NCI-H128 (cell line): ENCODE results near the gene CYTH1.
"Not testable (repeated sequence)": the region's sequence is repeated elsewhere in the genome, so short reads cannot be mapped to it uniquely, and the experiment has no call there.

Experiments
- DNase-seq: peaks from one replicate; lab custom pipeline; 2025; ENCODE audit not compliant: unreplicated experiment; lab: John Stamatoyannopoulos, UW

Gene CYTH1

DNA sequence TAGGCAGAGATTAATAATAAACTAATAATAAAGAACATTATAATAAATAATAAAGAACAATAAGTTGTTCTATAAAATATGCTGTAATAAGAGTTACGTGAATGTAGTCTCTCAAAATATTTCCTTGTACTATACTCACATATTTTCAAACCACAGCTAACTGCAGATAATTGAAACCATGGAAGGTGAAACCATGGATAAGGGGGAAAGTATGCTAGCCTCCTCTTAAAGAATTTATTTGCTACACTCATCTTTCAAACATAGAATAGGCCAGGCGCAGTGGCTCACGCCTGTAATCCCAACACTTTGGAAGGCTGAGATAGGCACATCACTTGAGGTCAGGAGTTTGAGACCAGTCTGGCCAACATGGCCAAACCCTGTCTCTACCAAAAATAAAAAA lies 18.5 kb downstream of the CYTH1 start:
- DNase-seq: no peak

DNA sequence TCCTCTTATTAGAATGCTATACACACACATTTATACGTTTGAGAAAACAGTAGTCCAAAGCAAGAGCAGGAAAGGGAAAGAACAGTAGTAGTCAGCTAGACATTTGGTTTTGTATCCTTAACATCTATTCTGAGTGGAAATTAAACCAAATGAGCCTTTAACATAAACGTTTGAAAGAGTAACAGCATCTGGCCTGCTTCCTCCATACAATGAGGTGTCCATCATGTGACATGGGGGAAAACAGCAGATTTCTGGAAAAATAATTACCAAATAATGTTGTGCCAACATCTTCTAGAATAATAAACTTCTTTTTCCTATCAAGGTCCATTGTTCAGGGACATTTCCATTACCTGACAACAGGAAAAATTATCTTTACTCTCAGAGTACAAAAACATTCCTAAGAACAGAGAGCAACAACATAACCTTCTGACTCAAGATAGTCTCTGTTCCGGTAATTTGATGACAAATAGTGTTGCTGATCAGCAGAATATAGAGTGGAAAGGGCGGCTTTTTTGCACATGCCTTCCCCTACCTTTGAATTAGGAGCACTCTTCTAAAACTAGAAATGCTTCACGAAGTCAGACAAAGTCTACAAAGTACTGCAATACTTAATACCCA lies 20.2 kb downstream of the CYTH1 start:
- DNase-seq: no peak

DNA sequence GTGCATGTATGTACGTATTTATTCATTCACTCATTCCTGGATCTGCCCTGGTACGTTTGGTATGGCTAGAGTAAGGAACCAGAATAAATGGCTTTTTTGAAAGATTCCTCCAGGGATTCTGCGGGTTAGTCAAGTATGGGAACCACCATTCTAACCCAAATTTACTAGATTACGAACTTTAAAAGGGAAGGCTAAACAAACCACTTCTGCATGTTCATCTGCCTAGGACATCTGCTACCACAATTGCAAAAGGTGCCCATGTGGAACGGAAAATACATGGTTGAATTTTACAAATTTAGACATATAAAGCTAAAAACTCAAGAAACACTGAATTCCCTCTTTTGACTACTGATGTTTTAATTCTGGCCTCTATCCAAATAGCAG lies 22.1 kb downstream of the CYTH1 start:
- DNase-seq: no peak

DNA sequence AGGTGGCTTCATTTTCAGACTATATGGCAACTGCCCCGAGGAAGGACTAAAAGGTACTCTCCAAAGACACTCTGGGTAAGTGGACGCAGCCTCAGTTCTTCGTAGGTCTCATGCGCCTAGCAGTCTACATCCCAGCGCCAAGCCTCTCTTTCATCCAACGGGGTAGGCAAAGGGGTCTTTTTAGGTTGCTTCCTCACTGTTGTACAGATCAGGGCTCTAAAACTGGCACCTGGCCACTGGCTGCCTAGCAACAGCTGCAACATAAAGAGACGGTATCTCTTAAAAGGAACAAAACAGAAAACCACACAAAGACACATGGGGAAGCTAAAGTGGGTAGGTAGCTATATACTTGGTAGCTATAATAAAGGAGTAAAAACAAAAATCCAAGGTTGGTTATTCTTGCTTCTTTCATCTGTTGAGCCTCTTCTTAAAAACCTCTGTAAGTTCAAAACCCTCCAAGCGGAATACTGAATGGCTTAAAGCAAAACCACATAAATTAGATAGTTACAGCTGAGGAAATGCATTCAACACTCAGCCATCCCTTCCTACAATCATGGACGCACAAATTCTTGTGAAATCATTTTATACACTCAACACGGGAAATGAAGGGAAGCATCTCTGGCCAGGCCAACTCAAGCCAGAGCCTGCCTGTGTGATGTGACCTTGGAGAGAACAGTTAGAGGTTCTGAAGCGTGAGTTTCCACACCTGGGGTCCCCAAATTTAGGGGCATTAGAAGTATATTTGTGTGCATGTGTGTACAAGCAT lies 22.7 kb downstream of the CYTH1 start:
- peak; percentile 14 for DNase-seq

DNA sequence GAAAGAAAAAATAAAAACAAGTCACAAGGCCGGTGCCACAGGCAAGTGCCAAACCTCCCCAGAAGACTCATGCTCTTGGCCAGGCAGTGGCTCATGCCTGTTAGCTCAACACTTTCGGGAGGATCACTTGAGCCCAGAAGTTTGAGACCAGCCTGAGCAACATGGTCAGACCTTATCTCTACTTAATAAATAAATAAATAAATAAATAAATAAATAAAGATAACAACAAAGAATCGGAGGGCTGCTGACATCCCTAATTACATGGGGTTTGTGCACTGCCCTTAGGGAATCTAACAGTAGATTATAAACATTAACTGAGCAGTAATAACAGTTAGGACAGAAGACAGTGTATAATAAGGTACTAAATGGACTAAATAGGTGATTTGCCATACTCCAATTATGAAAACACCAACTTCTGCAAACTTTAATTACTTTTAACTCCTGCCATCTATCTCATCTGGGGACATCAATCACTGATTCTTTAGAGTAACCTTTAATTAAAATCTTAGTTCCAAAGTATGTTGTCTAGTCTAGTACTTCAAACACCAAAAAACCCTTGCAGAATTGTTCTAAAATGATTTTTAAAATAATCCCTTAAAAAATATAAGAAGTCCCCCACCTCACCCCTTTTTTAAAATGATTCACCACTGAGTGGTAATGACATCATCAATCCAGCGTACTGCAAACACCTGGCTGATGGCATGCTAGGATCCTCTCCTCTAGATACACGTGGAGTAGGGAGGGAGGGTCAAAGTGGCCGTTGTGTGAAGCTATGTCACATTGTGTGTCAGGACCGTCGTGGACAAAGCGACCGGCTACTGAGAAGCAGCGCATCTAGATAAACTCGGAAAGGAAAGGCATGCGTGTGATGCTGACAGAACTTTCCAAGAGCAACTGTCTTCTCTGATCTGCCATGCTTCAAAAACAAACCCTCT lies 28.5 kb downstream of the CYTH1 start:
- no peak for DNase-seq

DNA sequence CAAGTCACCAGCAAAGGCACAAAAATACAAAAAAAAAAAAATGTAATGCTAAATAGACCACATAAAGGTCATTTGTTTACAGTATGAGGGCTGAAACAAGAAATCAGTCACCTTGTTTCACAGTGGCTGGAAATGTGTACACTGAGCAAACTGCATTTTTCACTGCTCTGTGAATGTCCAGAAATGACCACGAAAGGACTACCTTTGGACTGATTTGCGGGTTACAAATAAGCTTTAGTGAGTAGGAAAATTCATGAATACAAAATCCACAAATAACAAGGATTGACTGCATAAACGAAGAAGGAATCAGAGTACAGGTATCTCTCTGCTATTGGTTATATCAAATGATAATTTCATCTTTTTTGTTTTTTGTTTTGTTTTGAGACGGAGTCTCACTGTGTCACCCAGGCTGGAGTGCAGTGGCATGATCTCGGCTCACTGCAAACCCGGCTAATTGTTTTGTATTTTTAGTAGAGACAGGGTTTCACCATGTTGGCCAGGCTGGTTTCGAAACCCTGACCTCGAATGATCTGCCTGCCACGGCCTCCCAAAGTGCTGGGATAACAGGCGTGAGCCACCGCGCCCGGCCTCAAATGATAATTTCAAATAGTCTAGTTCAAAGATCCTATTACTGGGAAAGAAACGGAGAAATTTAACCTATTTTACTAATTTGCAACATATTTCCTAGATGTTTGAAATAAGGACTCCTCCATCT lies 30.5 kb downstream of the CYTH1 start:
- DNase-seq: no peak

DNA sequence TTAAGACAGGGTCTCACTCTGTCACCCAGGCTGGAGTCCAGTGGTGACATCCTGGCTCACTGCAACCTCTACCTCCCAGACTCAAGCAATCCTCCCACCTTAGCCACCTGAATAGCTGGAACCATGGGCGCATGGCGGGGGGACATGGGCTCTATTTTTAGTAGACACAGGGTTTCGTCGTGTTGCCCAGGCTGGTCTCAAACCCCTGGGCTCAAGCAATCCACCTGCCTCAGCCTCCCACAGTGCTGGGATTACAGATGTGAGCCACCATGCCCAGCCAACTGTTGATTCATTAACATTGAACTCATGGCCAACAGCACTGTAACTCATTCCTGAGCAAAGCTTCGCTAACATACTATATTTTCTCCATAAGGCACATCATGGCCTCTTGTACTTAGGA lies 31.1 kb downstream of the CYTH1 start:
- not testable (repeated sequence) for DNase-seq

DNA sequence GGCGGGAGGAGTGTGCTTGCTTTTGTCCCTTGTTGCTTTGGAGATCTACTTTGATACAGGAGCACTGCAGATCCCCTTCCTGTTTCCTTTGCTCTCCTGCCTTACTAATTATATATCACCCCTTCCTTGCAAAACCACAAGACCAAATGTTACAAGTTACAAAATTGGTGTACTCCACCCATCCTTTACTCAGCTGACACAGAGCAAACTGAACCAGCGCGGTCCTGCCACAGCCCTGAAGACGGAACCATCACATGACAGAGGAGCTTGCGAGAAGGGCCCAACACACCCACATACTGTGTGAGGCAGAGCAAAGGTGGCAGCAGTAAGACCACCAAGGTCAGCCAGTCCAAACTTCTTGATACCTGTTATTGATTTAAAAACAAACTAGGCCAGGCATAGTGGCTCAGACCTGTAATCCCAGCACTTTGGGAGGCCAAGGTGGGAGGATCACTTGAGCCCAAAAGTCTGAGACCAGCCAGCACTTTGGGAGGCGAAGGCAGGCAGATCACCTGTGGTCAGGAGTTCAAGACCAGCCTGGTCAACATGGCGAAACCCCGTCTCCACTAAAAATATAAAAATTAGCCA lies 33.2 kb downstream of the CYTH1 start:
- DNase-seq: no peak

DNA sequence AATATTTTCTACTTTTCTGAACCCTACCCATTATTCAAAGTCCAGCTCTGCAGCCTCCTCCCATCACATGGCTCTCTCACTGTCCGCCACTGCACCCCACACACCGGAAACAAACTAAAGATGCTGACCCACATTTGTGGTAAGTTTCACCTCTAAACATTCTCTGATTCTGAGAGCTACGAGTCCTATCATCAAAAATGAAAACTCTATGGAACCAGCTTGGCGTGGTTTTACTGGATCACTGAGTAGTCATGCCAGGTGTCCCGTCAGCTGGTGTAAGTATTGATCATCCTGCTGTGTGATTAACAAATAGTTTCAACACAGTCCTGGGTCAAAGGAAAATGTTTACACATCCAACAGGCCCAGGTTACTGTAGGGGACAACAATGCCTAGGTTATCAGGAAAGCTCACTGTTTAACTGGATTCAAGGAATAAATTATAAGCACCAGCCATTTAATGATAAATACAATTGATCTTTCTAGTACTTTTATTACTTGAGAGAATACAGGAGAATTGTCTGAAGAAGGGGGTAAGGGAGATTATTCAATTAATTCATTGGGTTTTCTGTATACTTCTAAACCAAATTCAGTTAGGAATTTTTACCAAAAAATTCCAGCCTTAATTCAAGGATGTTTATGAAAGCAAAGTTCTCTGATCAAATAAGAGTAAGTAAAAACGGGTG lies 33.9 kb downstream of the CYTH1 start:
- no peak for DNase-seq

DNA sequence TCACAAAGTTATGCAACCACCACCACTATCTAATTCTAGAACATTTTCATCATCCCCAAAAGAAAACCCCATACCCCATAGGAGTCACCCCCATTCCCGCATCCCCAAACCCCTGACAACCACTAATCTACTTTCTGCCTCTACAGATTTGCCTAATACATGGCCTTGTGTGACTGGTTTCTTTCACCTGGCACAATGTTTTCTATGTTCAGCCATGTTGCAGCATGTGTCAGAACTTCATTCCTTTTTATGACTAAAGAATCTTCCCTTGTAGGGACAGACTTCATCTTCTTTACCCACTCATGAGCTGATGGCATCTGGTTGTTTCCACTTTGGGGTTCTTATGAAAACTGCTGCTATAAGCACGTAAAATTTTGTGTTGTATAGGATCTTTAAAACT lies 34.6 kb downstream of the CYTH1 start:
- DNase-seq: no peak

DNA sequence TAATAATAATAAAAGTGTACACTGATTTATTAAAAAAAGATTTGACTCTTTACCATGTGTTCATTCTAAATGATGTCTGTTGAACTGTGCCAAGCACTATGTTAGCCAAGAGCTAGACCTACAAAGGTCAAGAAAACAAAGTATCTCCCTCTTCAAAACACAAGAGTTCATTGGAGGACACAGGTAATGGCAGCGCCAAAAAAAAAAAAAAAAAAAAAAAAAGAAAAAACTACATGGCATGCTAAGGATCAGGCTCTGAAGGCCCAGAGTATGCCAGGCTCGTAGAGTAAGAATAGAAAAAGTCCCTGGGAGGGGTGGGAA lies 35.2 kb downstream of the CYTH1 start:
- no peak for DNase-seq

DNA sequence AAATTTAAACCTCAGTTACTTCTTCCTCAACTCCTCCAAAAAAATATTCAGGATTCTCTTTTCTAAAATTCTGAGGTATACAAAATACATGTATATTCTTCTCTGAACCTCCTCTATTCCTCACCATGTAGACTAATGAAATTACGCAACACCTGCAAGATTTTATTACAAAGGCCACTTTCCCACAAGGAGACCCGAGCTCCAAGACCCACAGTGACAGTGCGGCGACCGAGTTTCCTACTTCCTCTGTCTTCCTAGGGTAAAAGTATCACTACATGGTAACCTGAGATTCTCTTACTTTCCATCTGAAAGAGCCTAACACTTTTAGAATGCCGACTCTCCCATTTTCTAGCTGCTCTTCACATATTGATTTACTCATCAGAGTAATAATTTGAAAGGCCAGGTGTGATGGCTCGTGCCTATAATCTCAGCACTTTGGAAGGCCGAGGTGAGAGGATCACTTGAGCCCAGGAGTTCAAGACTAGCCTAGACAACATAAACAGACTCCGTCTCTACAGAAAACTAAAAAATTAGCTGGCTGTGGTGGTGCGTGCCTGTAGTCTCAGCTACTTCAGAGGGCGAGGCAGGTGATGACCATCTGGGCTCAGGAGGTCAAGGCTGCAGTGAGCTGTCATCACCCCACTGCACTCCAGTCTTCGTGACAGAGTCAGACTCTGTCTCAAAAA lies 35.7 kb downstream of the CYTH1 start:
- no peak for DNase-seq

DNA sequence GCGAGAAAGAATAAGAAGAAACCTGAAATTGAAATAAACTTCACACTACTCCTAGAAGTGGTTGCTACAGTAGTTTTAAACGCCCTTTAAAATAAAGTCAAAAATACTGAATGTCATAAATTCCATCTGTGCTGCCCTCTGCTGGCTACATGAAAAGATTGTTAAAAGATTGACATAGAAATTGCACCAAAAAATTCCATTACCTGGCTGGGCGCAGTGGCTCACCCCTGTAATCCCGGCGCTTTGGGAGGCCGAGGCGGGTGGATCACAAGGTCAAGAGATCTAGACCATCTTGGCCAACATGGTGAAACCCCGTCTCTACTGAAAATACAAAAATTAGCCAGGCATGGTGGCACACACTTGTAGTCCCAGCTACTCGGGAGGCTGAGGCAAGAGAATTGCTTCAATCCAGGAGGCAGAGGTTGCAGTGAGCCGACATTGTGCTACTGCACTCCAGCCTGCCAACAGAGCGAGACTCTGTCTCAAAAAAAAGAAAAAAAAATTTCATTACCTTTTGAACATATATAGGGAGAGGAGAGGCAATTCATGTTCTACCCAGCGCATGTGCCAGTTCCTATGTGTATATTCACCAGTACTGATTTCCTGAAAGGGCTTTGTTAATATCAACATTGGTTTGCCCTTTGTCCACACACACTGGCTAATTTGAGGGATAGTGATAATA lies 36.5 kb downstream of the CYTH1 start:
- DNase-seq: no peak

DNA sequence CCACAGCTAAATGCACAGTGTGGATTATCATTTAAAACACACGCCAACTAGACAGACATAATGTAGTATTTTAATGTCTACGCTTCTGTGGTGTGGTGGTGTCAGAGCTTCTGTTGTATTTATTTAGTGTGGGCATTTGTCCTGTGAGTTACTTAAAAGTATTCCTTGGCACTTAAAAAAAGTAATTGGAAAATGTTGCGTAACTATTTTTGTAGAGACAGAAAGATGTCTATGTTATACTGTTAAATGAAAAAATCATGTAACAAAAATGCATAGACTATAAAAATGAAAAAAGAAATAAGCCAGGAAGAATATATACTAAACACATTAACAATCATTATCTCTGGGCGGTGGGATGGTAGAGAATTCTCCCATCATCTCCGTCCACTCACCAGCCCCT lies 39.2 kb downstream of the CYTH1 start:
- DNase-seq: no peak

DNA sequence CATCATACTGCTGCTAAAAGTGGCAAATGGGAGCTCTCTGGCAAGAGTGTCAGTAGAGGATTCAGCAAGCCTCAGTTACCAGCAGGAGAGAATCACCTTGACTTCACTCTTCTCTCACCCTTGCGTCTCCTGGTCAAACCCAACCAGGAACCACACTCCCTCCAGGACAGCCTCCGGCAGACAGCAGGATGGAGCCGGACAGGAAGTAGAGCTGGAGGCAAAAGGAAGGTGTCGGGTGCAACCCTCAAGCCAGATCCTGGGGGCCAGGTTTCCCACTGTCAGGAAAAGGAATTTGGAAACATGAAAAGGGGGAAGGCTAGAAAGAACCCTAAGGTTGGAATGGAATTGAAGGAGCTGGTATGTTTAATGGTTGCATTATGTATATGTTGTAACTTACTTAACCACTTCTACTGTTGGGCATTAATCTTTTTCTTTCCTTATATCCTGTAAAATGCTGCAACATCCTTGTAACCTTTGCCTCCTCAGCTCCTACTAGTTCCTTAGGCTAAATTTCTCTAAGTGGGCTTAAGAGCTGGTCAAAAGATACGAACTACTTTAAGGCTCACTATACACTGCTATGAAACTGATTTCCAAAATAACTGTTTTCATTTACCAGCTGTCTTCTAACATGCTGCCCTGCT lies 40.3 kb downstream of the CYTH1 start:
- no peak for DNase-seq

DNA sequence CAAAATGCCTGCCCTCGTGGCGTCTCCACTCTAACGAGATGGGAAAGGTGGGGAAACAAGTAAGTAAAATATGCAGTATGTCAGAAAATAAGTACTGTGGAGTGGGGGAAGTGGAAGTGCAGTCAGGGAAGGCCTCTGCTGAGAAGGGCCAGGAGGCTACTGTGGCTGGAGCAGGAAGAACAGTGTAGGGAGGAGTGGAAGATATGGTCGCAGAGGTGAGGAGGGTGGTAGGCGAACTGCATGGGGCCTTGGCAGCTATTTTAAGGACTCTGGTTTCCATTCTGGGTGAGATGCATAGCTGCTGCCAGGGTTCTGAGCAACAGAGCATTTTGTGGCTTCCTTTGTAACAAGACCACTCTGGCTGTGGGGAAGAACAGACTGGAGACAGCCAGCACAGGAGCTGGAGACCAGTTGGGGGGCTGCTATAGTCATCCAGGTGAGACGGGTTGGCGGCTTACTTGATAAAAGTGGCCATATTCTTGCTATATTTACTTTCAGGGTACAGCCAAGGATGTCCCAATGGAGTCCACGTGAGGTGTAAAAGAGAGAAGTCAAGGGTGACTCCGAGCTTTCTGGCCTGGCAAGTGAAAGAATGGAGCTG lies 42.6 kb downstream of the CYTH1 start:
- DNase-seq: no peak

DNA sequence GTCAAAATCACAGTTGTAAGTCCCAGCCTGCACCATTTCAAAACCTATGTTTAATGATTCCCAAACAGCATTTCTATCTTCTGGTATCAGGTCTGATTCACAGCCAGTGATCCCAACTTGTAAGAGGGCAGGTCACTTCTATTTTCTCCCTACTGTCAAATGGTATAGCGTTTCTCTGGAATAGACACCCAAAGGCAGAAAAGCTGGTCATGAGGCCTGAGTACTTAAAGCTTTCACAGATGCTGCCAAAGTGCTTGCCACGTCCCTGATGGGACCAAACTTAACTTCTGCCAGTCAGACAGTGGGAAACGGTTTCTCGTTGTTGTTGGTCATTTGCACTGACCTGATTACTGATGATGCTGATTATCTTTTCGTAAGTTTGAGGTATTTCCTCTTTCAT lies 43.4 kb downstream of the CYTH1 start:
- no peak for DNase-seq

DNA sequence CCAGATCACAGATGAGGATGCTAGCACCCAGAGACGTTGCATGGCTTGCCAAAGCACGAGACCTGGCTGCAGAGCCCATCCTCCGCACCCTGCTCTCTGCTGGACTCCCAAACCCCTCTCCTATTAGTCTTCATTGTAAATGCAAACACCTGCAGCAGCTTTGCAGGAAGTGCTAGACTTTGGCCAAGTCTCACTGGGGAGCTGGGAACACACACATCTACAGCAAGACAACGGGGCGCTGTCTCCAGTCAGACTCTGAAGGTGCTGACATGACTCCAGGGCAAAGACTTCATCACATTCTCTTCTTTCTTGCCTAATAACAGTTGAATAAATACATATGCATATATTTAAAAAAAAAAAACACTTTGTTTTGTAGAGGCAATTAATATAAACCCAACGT lies 43.8 kb downstream of the CYTH1 start:
- DNase-seq: no peak
